T-helper 9 cell (primary cell): ENCODE data around the gene PTPRT.

Experiments
- DNase-seq: peaks from one replicate; pipeline ENCODE4 v3.0.0-alpha.2; 2020

PTPRT gene

GRCh38 chr20:42432496-42433334 is 757.0 kb downstream of the PTPRT start:
- no peak for DNase-seq

- DNase-seq, result no peak
These were observed 759.1 kb downstream of the PTPRT start for GRCh38 chr20:42430598-42430997.

DNA sequence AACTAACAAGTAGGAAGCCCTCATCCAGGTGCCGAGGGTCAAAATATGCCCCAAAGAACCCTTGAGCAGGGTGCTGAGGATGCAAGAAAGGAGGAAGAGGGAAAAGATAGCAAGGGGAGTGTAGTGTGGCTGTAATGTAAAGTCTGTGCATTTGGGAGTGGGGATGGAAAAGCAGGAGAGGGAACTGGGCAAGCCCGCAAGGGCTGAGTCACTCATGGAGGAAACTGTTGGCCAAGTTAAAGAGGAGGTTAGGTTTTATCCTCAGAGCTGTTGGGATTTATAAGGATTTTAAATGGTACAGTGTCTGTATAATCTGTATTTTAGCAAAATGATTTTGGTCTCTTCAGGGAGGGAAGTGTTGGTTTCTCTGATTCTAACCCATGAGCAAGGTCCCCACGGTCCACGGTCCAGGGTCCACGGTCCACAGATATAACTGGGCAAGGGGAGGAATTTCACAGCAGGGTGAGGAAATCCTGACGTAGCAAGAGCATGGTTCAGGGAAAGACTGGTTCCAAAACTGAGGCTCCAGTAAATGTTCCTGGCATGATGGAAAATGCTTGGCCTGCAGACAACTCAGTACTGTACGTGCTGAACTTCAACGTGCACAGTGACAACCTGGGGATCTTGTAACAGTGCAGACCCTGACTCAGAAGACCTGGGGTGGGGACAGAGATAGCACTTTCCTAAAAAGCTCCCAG is 759.8 kb downstream of the PTPRT start:
- no peak for DNase-seq

DNA sequence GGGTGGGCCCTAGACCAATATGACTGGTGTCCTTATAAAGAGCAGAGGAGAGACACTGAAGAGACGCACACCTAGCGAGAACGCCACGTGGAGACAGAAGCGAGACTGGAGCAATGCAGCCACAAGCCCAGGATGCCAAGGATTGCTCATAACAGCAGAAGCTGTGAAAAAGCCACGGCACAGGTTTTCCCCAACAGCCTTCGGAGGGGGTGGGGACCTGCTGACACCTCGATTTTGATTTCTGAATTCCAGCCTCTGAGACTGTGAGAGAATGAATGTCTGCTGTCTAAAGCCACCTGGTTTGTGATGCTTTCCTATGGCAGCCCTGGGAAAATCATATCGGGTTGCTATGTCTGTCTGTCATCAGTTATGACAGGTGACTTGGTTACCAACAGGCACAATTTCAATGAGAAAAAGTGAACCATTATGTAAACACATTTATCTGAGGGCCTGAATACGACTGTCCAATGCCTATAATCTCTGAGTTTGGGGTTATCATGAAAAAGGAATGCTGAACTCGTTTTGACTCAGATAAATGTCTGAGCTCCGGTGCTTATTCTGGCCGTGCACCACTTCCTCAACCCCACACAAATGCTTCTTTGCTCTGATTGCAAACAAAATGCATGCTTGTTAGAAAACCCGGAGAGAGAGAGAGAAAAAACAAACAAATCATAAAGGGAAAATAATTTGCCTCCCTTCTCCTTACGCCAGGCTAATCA is 769.7 kb downstream of the PTPRT start:
- DNase-seq, result no peak

- no peak for DNase-seq
These were observed 782.9 kb downstream of the PTPRT start for GRCh38 chr20:42406826-42407225.

DNA sequence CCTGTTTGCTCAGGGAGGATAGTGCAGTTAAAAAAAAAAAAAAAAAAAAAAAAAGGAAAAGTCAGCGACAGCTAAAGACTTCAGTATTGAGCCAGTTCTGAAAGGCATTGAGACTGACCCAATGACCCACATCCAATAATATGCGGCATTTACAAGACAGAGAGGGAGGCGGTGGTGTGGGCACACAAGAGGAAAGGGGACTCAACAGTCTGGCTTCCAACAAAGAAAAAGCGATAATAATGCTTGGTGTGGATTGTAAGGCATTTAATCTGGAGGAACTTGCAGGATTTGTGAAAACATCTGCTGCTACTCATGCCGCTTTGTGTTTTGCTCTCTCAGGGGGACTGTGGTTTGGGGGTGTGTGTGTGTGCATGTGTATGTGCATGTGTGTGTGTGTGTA is 787.3 kb downstream of the PTPRT start:
- DNase-seq, result no peak

DNA sequence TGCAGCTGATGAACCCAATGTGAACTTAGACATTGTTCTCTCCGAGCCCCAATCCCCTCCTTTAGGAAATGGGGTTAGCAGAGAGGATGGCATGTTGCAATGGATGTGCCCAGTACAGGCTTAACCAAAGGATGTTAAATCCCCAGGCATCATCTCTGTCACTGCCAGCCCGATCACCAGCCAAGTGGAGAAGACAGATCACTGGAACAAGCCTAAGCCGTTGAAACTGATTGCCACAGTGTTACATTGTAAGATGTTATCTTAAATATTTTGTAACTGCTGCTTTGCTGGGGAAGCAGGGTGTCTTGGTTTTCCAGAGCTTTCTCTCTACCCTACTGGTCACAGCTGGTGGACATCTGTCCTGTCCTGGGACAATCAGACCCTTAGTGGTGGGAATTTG is 788.1 kb downstream of the PTPRT start:
- no peak for DNase-seq

DNA sequence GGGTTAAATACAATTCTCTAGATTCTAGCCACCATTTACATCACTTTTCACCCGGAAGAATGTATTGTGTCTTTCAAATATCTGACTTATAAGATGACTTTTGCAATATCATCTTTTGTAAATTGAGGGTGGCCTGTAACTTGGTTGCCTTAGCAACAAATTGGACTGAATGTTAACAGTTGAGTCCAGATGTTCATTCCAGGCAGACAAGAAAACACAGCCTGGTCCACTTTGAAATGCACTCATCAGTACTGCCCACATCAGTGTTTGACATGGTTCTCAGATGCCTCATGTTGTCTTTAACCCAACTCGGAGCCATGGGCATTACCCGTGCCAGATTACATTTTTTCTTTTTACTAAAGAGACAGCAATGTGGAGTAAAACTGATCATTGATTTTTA is 789.9 kb downstream of the PTPRT start:
- DNase-seq, result no peak

DNA sequence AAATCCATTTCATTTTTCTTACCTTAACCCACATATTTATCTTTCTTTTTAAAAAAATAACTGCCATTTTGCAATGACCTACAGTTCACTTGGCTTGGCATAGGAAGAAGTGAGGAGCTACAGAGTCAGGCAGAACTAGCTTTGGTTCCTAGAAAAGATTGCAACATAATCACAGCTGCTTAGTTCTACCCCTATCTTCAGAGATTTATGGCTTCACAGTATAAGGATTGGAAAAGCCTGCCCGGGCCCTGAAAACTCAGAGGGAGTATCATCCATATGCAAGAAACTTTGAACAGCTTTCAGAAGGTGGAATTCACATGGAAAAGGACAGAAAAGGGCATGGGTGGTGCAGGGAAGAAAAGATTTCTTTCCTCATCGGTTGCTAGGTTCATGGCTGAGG is 797.3 kb downstream of the PTPRT start:
- no peak for DNase-seq

GRCh38 chr20:42391807-42392206 is 797.9 kb downstream of the PTPRT start:
- DNase-seq, result no peak

GRCh38 chr20:42380287-42380686 is 809.4 kb downstream of the PTPRT start:
- no peak for DNase-seq

DNA sequence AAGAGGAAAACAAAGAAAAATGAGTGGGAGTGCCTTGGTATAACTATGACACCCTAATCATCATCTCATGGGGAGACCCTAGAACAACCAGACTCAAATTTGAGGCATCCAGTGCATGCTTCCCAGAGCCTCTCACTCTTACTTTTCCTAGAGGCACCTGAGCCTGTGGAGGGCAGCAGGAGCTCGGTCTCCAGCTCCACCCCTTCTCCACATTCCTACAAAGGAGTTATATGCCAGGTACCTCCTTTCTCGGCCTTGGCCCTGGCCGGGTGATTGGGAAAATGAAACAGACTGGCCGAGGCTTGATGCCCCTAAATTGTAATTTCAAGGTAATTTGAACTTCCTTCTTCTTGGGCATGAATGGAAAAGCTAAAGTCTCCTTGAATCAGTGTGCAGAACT is 810.3 kb downstream of the PTPRT start:
- DNase-seq, result no peak

DNA sequence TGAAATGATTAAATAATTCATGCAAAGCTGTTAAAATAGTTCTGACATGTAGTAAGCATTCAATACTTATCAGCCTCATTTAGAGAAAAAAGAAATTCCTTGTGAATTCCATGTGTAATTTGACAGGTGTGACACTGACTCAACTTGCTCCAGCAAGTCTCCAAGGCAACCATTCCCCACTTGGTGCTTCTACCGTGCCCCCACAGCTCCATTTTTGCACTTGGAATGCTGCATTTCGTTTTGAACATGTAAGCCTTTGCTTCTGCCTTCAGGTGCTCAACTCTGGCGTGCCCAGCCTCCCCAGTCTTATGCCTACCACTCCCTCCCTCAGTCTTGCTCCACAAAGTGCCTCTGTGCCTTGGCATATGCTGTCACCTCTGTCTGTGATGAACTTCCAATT is 810.9 kb downstream of the PTPRT start:
- no peak for DNase-seq

- no peak for DNase-seq
These were observed 813.6 kb downstream of the PTPRT start for GRCh38 chr20:42376131-42376530.

- no peak for DNase-seq
These were observed 816.7 kb downstream of the PTPRT start for GRCh38 chr20:42373049-42373448.

- no peak for DNase-seq
These were observed 819.6 kb downstream of the PTPRT start for GRCh38 chr20:42370075-42370474.

- no peak for DNase-seq
These were observed 820.8 kb downstream of the PTPRT start for GRCh38 chr20:42368910-42369309.

GRCh38 chr20:42366626-42367025 is 823.1 kb downstream of the PTPRT start:
- DNase-seq, result no peak

DNA sequence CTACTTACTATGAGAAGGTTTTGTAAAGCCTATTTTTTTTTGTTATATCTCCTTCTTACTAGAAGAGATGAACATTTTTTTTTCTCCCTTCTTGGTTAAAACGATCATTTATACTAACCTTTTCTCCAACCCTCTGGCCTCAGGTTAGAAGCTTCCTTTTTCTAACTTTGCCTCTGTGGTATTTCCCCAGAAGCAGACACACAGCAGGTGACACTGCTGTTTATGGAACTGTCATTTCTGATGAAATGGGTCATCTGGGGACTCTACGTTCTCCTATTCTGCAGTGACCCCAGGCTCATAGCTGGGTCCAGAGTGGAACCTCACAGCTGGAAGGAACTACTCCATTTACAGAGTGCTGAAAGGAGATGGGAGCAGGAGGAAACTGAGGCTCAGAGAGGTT is 825.3 kb downstream of the PTPRT start:
- DNase-seq, result no peak

- DNase-seq, result no peak
These were observed 828.2 kb downstream of the PTPRT start for GRCh38 chr20:42361402-42361970.

DNA sequence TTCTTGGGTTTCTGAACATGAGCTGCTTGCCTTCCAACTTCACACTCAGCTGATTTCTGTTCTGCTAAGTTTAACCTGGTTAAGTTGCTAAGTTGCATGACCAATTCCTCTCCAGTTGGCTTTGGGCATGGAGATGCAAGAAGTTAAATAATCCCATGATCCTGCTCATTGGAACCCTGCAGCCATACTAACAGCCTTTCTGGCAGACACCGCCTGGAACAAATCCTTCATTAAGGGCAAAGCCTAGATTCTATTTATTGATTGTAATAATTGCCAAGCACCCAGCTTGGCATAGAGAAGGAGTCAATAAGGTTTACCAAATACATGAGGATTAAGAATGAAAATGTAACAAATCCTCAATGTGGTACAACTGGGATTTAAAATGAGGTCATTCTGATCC is 829.1 kb downstream of the PTPRT start:
- no peak for DNase-seq

DNA sequence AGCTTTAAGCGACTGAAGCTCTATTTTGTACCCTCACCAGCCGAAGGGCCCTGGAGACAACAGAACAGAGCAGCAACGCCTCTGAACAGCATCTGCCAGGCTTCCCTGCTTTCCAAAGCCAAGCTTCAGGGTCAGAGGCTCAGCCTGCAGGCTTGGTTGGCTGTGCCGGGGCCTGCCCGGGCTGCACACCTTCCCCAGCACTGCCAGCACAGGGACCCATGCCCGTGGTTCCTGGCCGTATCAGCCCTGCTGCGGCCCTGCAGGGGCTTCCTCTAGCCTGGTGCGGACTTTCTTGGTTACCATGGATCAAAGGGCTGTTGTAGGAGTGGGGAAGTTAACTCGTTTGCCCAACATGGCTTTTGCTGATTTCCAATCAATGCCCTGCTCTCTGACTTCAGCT is 830.1 kb downstream of the PTPRT start:
- DNase-seq, result no peak

DNA sequence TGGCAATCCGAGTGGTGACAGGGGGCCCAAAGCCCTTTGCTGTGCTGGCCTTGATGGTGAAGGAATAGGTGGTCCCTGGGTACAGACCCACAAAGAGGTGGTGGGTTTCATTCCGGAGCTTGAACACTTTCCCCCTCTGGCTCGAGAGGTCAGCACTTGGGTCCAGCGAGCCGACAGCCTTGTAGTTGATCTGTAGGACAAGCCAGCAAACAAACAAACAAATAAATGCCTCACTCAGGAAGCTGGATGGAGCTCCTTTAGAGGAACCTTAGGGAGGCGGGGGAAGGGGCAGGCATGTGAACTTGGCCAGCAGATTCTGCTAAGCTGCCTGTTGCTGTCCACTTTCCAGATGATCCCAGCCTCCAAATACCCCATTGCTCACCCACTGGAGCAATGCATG is 837.6 kb downstream of the PTPRT start:
- DNase-seq, result no peak
